IMR-90 (cell line): ENCODE data around the gene SLC25A24. TPM values are rescaled to one million over a fixed set of nuclear protein-coding genes. Genes with fewer than 3 reads are reported as not detected.

Source experiments
- ATAC-seq: fragments of 200-7000 bp; cut with Tn5 transposase; 2 replicates; pipeline ENCODE4 v1.9.1; 2020; ENCODE audit warnings: low read depth, mild to moderate bottlenecking, moderate library complexity
- BruUV-seq: library from RNA; stranded (reverse); fragments of 400-500 nt; replicated peaks from 2 replicates; lab custom pipeline; 2021; lab: Mats Ljungman, UMichigan
- CTCF ChIA-PET: fragments of 300-600 bp; formaldehyde crosslinking; extraction: SDS; loops from one replicate; lab custom pipeline; 2021; ENCODE audit warnings: antibody characterized with exemption; lab: Yijun Ruan, JAX
- POLR2A ChIA-PET: fragments of 300-600 bp; sonication (Branson Sonifier 250); formaldehyde crosslinking; loops from one replicate; lab custom pipeline; 2022; ENCODE audit warnings: antibody characterized with exemption; ENCODE audit not compliant: unreplicated experiment; lab: Charles Lee
- DNase-seq: peaks from one replicate; pipeline ENCODE4 v3.0.0; 2013
- H2AFZ ChIP-seq: replicated peaks from 2 replicates; pipeline ENCODE3; 2013; ENCODE audit warnings: low read length, mild to moderate bottlenecking; ENCODE audit not compliant: poor library complexity
- H2AK5ac ChIP-seq: 2 replicates; pipeline ENCODE4 v1.6.1; 2013; ENCODE audit warnings: low read depth, low read length, inconsistent platforms
- H2AK9ac ChIP-seq: replicated peaks from 2 replicates; pipeline ENCODE3; 2013; ENCODE audit warnings: mild to moderate bottlenecking, low read depth, low read length, moderate library complexity; ENCODE audit not compliant: poor library complexity
- H2BK120ac ChIP-seq: 2 replicates; pipeline ENCODE4 v1.6.1; 2013; ENCODE audit warnings: low read depth, low read length, inconsistent platforms
- H2BK15ac ChIP-seq: 3 replicates; pipeline ENCODE4 v1.6.1; 2013; ENCODE audit warnings: low read depth, low read length, inconsistent platforms
- H2BK20ac ChIP-seq: 2 replicates; pipeline ENCODE4 v1.6.1; 2013; ENCODE audit warnings: low read depth, mild to moderate bottlenecking, inconsistent platforms, low read length, moderate library complexity
- H2BK5ac ChIP-seq: 2 replicates; pipeline ENCODE4 v1.6.1; 2013; ENCODE audit warnings: mild to moderate bottlenecking, low read depth, low read length, inconsistent platforms; ENCODE audit not compliant: poor library complexity, severe bottlenecking
- H3K14ac ChIP-seq: replicated peaks from 2 replicates; pipeline ENCODE4 v1.6.1; 2013; ENCODE audit warnings: low read depth, low read length, inconsistent platforms
- H3K18ac ChIP-seq: 2 replicates; pipeline ENCODE4 v1.6.1; 2013; ENCODE audit warnings: low read depth, low read length, control low read depth
- H3K23ac ChIP-seq: 2 replicates; pipeline ENCODE4 v1.6.1; 2013; ENCODE audit warnings: low read depth, low read length, inconsistent platforms
- H3K27ac ChIP-seq: 2 replicates; pipeline ENCODE4 v1.5.1; 2013; ENCODE audit warnings: mild to moderate bottlenecking, control low read depth, low read length; ENCODE audit not compliant: insufficient read depth
- H3K27me3 ChIP-seq: 2 replicates; pipeline ENCODE4 v1.6.1; 2013; ENCODE audit warnings: low read length; ENCODE audit not compliant: control insufficient read depth, insufficient read depth
- H3K36me3 ChIP-seq: 2 replicates; pipeline ENCODE4 v1.6.1; 2013; ENCODE audit warnings: low read length, mixed read lengths; ENCODE audit not compliant: control insufficient read depth, insufficient read depth
- H3K4ac ChIP-seq: 2 replicates; pipeline ENCODE4 v1.6.1; 2013; ENCODE audit warnings: low read depth, low read length, inconsistent platforms
- H3K4me1 ChIP-seq: 2 replicates; pipeline ENCODE4 v1.6.1; 2013; ENCODE audit warnings: low read length, mixed read lengths; ENCODE audit not compliant: control insufficient read depth, insufficient read depth
- H3K4me2 ChIP-seq: 2 replicates; pipeline ENCODE4 v1.6.1; 2013; ENCODE audit warnings: low read depth, mild to moderate bottlenecking, control low read depth, low read length, moderate library complexity
- H3K4me3 ChIP-seq: 2 replicates; pipeline ENCODE4 v1.5.1; 2013; ENCODE audit warnings: low read depth, mild to moderate bottlenecking, control low read depth, low read length, moderate library complexity; ENCODE audit not compliant: insufficient read depth
- H3K56ac ChIP-seq: 2 replicates; pipeline ENCODE4 v1.6.1; 2013; ENCODE audit warnings: low read length, inconsistent platforms; ENCODE audit not compliant: insufficient read depth; ENCODE audit errors: extremely low read depth
- H3K79me1 ChIP-seq, 2 experiments: 2 replicates each; pipeline ENCODE4 v1.6.1; 2013; ENCODE audit warnings: low read length in 2 of 2, inconsistent platforms in 1 of 2, low read depth in 1 of 2
- H3K9ac ChIP-seq: 2 replicates; pipeline ENCODE4 v1.6.1; 2013; ENCODE audit warnings: low read depth, low read length, control low read depth
- H3K9me1 ChIP-seq: 2 replicates; pipeline ENCODE4 v1.6.1; 2013; ENCODE audit warnings: low read length, inconsistent platforms; ENCODE audit not compliant: insufficient read depth
- H3K9me3 ChIP-seq: 2 replicates; pipeline ENCODE4 v1.6.1; 2013; ENCODE audit warnings: low read length; ENCODE audit not compliant: control insufficient read depth, insufficient read depth
- H4K20me1 ChIP-seq: 2 replicates; pipeline ENCODE4 v1.6.1; 2013; ENCODE audit warnings: low read length, inconsistent platforms; ENCODE audit not compliant: insufficient read depth
- H4K5ac ChIP-seq: 2 replicates; pipeline ENCODE4 v1.6.1; 2013; ENCODE audit warnings: mild to moderate bottlenecking, low read depth, low read length, control low read depth
- H4K8ac ChIP-seq, 2 experiments: 2 replicates each; pipeline ENCODE4 v1.6.1; 2013; ENCODE audit warnings: low read depth in 2 of 2, low read length in 2 of 2, control low read depth in 1 of 2, inconsistent platforms in 1 of 2
- H4K91ac ChIP-seq: 2 replicates; pipeline ENCODE4 v1.6.1; 2013; ENCODE audit warnings: low read depth, low read length, inconsistent platforms; ENCODE audit not compliant: insufficient read depth
- BHLHE40 ChIP-seq: fragments of 150-350 bp; IDR thresholded peaks from 2 replicates; pipeline ENCODE4 v1.6.1; 2016; ENCODE audit warnings: mild to moderate bottlenecking, low read depth, low read length
- CHD1 ChIP-seq: IDR thresholded peaks from 2 replicates; pipeline ENCODE4 v1.6.1; 2012; ENCODE audit warnings: low read depth, low read length, improper control_type of control experiment
- MAZ ChIP-seq: IDR thresholded peaks from 2 replicates; pipeline ENCODE4 v1.6.1; 2012; ENCODE audit warnings: low read depth, mild to moderate bottlenecking, low read length, improper control_type of control experiment, moderate library complexity, borderline replicate concordance
- MXI1 ChIP-seq: IDR thresholded peaks from 2 replicates; pipeline ENCODE4 v1.6.1; 2012; ENCODE audit warnings: low read depth, mild to moderate bottlenecking, low read length, moderate library complexity, borderline replicate concordance
- NFE2L2 ChIP-seq: fragments of 150-350 bp; IDR thresholded peaks from 2 replicates; pipeline ENCODE4 v1.6.1; 2016; ENCODE audit warnings: low read depth, mild to moderate bottlenecking, low read length
- POLR2A ChIP-seq: IDR thresholded peaks from 2 replicates; pipeline ENCODE4 v1.6.1; 2012; ENCODE audit warnings: mild to moderate bottlenecking, low read depth, low read length
- RAD21 ChIP-seq: IDR thresholded peaks from 2 replicates; pipeline ENCODE4 v1.6.1; 2012; ENCODE audit warnings: low read length, improper control_type of control experiment
- RCOR1 ChIP-seq: IDR thresholded peaks from 2 replicates; pipeline ENCODE4 v1.6.1; 2012; ENCODE audit warnings: mild to moderate bottlenecking, low read length, improper control_type of control experiment; ENCODE audit not compliant: insufficient replicate concordance
- RFX5 ChIP-seq: IDR thresholded peaks from 2 replicates; pipeline ENCODE4 v1.8.0; 2012; ENCODE audit warnings: low read depth, mild to moderate bottlenecking, low read length, moderate library complexity
- SMC3 ChIP-seq: fragments of 150-350 bp; IDR thresholded peaks from 2 replicates; pipeline ENCODE4 v1.6.1; 2016; ENCODE audit warnings: low read depth, mild to moderate bottlenecking, antibody characterized with exemption, low read length, moderate library complexity
- WGBS, 2 experiments: methylation state at CpG; one replicate each; pipeline versions ENCODE4 v1.1.5 to v1.1.7; 2013; ENCODE audit warnings: missing lambda C conversion rate in 2 of 2; ENCODE audit not compliant: insufficient read length in 1 of 2; ENCODE audit errors: extremely low coverage in 2 of 2; 5-methylcytosine and 5-hydroxymethylcytosine counted together
- dilution Hi-C: fragments of 300-500 bp; cut with HindIII; formaldehyde crosslinking; loops from one replicate; pipeline ENCODE4 v1.14.3; 2018; ENCODE audit warnings: low sequenced_read_pairs; ENCODE audit not compliant: unreplicated experiment
- in situ Hi-C: fragments of 300-500 bp; cut with MboI; formaldehyde crosslinking; loops from 3 replicates; pipeline ENCODE4 v1.14.3; 2019; ENCODE audit warnings: low sequenced_read_pairs, inconsistent platforms, mixed read lengths
- intact Hi-C: fragments of 100-400 bp; cut with micrococcal nuclease; formaldehyde crosslinking; loops from 2 replicates; pipeline ENCODE4 v1.10.0; 2022
- polyA plus RNA-seq, 3 experiments: library from polyadenylated mRNA; depleted of rRNA; stranded (reverse); fragments of >200 nt; gene quantifications; 2 replicates each; pipeline ENCODE4 v1.2.3, GENCODE V29; 2012; ENCODE audit warnings: low replicate concordance in 1 of 3
- total RNA-seq: library from RNA; depleted of rRNA; stranded (reverse); fragments of >200 nt; gene quantifications from 2 replicates; pipeline ENCODE4 v1.2.3, GENCODE V29; 2012
- TF ChIP-seq, protein P1 (sequence below): fragments of 150-350 bp; IDR thresholded peaks from 2 replicates; pipeline ENCODE4 v1.6.1; 2017; ENCODE audit warnings: mild to moderate bottlenecking, antibody characterized with exemption, low read length, low read depth
- TF ChIP-seq, protein P2 (sequence below): fragments of 150-350 bp; IDR thresholded peaks from 2 replicates; pipeline ENCODE4 v1.6.1; 2016; ENCODE audit warnings: low read depth, mild to moderate bottlenecking, low read length, moderate library complexity, borderline replicate concordance
- TF ChIP-seq, protein P3 (sequence below): conservative IDR thresholded peaks from 2 replicates; pipeline ENCODE4 v1.5.1; 2012; ENCODE audit warnings: mild to moderate bottlenecking, low read depth, low read length, improper control_type of control experiment

SLC25A24 gene
- total and polyA plus RNA-seq, 2 of the 4 experiments (the other 2 are of a cell fraction): 19.4 to 20.4 TPM

DNA sequence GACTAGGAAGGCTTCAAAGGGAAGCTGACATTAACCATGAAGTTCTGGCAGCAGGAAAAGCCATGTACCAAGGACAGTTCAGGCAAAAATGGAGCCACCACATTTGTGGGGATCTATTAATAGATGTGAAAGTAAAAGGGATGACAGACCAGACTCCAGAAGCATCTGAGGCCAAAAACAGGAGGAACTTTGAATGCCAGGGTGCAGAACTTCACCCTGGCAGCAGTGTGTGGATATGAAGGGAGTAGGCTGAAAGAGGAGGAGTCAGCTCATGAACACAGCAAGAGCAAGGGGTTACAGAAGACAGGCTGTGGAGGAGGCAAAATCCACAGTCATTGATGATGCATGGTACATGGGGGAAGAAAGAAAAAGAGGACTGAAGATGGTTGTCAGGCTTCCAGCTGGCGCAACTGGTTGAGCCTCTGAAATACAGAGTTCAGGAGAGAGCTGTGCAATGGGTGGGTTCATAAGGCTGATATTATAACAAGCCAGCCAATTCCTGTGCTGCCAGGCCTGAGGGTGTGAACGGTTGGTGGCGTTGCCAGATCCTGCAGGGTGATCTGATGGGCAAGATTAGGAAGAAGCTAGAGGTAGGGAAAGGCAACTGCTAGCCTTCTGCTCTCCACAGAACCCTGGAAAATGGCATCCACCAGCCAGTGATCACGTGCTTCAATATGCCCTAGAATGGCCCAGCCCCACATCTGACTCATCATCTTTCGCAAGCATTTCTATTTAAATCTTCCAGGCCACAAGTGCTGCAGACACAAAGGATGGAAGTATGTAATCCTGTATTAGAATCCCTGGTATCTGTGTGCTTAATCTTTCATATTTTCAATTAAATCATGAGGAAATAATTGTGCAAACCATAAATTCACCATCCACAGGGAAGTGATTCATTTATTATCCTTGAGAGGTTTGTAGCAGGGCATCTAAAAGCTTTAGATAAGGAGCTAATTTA is 81.9 kb downstream of the SLC25A24 start:
- Histone ChIP-seq H3K27me3 (peaks cover 10% of the 10 kb centered on the region; the same call in 1 of the 2 replicates), H4K8ac (peak overlapping the region in 1 of 2 experiments; percentile 64; a peak in 2 of 4 replicates), H3K23ac (no peak overlapping the region), H2BK120ac (no peak overlapping the region), H3K56ac (no peak overlapping the region), H2BK20ac (no peak overlapping the region), H3K36me3 (no peaks in the 10 kb centered on the region), H3K4me2 (no peak overlapping the region), H2AK5ac (no peak overlapping the region), H2BK5ac (no peak overlapping the region), H2BK15ac (no peak overlapping the region; the same call in 2 of the 3 replicates), H3K14ac (no peak overlapping the region), H4K5ac (no peak overlapping the region), H3K18ac (no peak overlapping the region), H3K27ac (no peak overlapping the region), H3K4me3 (no peak overlapping the region), H3K9me3 (no peaks in the 10 kb centered on the region), H3K9me1 (no peaks in the 10 kb centered on the region), H4K20me1 (no peaks in the 10 kb centered on the region), H3K4ac (0 out of 2 replicates have a peak overlapping the region, but pooled peaks have one; percentile 15), H3K9ac (no peak overlapping the region), H3K79me1 (no peaks in the 10 kb centered on the region), H2AFZ (peak overlapping the region; percentile 38), H3K4me1 (no peaks in the 10 kb centered on the region), H2AK9ac (no peak overlapping the region), H4K91ac (no peak overlapping the region)
- CTCF ChIA-PET: interaction anchor here (1.2 kb wide), 1 partner anchor 83 kb away, joined by 3 read pairs; no protein-coding TSS in a partner anchor
- in situ Hi-C loops (no loop called here), intact Hi-C loops (no loop called here), dilution Hi-C loops (no loop called here)
- peak; percentile 76 for DNase-seq
- peak; percentile 79 for ATAC-seq
- POLR2A ChIA-PET: no interaction called here
- WGBS, 2 experiments: no CpG with 5 or more reads among the region's 5 CpGs
- no TSS peak for BruUV-seq
- TF ChIP-seq RCOR1 (no peak), BHLHE40 (peak; percentile 68), MXI1 (no peak), SMC3 (no peak), RFX5 (no peak), CHD1 (no peak), POLR2A (no peak), MAZ (no peak), RAD21 (no peak), NFE2L2 (no peak)
- TF ChIP-seq, protein P1, sequence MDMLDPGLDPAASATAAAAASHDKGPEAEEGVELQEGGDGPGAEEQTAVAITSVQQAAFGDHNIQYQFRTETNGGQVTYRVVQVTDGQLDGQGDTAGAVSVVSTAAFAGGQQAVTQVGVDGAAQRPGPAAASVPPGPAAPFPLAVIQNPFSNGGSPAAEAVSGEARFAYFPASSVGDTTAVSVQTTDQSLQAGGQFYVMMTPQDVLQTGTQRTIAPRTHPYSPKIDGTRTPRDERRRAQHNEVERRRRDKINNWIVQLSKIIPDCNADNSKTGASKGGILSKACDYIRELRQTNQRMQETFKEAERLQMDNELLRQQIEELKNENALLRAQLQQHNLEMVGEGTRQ: peak; percentile 82
- TF ChIP-seq, protein P2, sequence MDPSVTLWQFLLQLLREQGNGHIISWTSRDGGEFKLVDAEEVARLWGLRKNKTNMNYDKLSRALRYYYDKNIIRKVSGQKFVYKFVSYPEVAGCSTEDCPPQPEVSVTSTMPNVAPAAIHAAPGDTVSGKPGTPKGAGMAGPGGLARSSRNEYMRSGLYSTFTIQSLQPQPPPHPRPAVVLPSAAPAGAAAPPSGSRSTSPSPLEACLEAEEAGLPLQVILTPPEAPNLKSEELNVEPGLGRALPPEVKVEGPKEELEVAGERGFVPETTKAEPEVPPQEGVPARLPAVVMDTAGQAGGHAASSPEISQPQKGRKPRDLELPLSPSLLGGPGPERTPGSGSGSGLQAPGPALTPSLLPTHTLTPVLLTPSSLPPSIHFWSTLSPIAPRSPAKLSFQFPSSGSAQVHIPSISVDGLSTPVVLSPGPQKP: no peak
- TF ChIP-seq, protein P3, sequence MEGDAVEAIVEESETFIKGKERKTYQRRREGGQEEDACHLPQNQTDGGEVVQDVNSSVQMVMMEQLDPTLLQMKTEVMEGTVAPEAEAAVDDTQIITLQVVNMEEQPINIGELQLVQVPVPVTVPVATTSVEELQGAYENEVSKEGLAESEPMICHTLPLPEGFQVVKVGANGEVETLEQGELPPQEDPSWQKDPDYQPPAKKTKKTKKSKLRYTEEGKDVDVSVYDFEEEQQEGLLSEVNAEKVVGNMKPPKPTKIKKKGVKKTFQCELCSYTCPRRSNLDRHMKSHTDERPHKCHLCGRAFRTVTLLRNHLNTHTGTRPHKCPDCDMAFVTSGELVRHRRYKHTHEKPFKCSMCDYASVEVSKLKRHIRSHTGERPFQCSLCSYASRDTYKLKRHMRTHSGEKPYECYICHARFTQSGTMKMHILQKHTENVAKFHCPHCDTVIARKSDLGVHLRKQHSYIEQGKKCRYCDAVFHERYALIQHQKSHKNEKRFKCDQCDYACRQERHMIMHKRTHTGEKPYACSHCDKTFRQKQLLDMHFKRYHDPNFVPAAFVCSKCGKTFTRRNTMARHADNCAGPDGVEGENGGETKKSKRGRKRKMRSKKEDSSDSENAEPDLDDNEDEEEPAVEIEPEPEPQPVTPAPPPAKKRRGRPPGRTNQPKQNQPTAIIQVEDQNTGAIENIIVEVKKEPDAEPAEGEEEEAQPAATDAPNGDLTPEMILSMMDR: no peak
